GM23248 (cell line): ENCODE results near the gene PCSK5.

ENCODE experiments used
- EZH2 ChIP-seq: fragments of 200-600 bp; sonication (generic); IDR thresholded peaks from 2 replicates; pipeline ENCODE4 v1.6.1; 2018; ENCODE audit warnings: antibody characterized with exemption, mild to moderate bottlenecking; ENCODE audit not compliant: insufficient read depth, poor library complexity, severe bottlenecking
- EZH2phosphoT487 ChIP-seq: fragments of 200-600 bp; sonication (generic); IDR thresholded peaks from 2 replicates; pipeline ENCODE4 v1.6.1; 2018; ENCODE audit warnings: antibody characterized with exemption, moderate library complexity, mild to moderate bottlenecking, low read depth; ENCODE audit not compliant: insufficient read depth

DNA sequence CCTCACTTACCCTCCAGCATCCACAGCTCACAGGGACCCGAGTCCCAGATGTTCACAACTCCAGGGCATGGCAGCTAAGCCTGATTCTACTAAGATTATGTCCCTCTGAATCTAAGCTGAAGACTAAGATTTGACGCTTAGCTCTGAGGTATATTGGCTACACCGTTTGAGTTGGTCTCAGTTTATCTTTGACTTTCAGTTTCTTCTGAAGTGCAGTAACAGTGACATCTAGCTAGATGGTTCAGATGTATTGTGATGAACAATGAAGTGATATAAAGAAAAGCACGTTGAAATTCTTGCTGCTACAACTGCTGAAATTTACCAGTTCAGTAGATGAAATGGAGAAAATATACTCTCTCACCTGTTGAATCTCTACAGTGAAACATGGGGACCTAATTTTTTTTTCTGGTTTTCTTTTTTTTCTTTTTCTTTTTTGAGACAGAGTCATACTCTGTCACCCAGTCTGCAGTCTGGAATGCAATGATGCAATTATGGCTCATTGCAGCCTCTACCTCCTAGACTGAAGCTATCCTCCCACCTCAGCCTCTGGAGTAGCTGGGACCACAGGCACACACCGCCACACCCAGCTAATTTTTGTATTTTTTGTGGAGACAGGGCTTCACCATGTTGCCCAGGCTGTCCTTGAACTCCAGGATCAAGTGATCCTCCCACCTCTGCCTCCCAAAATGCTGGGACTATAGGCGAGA is 488.0 kb downstream of the PCSK5 start:
- TF ChIP-seq EZH2: no peak
- no peak for TF ChIP-seq EZH2phosphoT487
